NCI-H2029 treated with DMSO at 0.1 percent for 48 hours (cell line): ENCODE results near the gene ADAMTS14.

ENCODE experiments used
- DNase-seq: peaks from one replicate; lab custom pipeline; 2025; lab: John Stamatoyannopoulos, UW

The ADAMTS14 gene

DNA sequence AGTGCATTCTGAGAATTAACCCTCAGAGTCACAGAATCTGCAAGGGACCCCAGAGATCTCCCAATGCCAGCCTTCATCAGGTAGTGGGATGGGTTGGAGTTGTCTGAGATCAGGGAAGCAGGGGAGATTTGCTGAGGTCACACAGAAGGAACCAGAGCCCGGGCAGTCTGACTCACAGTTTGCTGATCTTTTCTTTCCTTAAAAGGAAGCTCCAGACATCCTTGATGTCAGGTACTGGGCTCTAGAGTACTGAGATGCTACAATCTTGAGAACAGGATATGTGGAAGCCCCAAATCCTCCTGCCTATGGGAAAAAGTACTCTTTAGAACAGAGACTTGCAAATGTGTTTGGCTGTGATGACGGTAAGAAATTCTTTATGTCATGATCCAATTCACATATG, 112.2 kb downstream of the ADAMTS14 start:
- DNase-seq = no peak

DNA sequence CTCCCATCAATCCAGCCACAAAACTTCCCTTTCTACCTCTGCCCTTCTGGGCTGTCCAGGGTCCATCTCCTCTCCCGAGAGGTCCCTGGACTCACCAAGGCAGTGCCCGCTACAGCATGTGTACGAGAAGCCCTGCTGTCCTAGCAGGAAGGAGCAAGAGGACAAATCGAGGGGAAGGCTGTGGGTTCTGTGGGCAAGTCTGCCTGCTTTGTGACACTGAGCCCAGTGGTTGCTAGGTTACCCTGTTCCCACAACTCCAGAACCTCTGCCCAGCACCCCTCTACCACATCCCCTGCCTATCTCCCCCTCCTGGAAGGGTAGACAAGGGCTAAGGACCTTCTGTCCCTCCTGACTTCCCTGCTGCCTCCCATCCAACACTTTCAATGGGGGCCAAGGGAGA, 112.9 kb downstream of the ADAMTS14 start, which contains the start of gene TBATA:
Gene TBATA (minus strand): TSS at position 188 of the 400 bp plus-strand sequence. CDS start 1,998 bp downstream, outside the sequence.
- no peak for DNase-seq

DNA sequence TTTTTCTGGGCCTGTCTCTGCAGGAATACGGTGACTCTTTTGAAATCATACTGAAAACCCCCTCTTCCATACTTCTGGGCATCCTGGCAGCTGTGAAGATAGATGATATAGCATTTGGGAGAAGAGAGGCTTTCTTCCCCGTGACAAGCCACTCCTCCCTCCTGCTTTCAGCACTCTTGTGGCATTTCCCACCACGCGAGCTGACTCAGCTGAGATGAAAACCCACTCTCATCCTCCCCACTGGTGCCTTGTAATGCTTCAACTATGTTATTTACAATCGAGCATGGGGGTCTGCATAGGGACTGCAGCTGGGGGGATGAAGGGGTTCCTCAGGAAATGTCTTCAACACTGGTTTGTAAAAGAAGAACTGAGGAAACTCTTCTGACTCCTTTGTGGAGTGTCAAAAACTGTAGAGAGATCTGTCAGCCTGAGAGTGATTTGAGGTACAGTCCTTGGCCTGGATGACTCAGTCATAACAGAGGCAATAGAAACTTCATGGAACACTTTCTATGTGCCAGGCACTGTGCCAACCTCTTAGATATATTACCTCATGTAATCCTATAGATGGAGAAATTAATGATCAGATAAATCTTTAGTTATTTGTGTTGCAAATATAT, 114.6 kb downstream of the ADAMTS14 start:
- DNase-seq = no peak

- no peak for DNase-seq
Measured at GRCh38 chr10:70791386-70792039, 119.2 kb downstream of the ADAMTS14 start.

GRCh38 chr10:70795613-70796012, 123.3 kb downstream of the ADAMTS14 start:
- DNase-seq = no peak

DNA sequence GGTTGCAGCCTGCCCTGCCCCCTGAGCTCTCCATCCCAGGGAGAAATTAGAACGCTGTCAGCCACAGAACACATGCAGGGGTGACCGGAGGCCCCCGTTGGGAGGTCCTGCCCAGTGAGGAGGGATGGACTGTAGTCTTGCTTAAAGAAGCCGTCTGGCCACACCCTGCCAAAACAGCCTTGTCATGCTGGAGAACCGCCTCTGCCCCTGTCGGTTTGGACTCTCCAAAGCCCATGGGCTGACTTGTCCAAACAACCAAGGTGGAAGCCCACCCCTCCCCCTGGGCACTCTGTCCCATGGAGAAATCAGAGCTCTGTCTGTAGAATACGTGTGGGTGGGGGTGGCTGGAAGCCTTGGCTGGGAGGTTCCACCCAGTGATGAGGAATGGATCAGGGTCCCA, 125.5 kb downstream of the ADAMTS14 start:
- DNase-seq = no peak

DNA sequence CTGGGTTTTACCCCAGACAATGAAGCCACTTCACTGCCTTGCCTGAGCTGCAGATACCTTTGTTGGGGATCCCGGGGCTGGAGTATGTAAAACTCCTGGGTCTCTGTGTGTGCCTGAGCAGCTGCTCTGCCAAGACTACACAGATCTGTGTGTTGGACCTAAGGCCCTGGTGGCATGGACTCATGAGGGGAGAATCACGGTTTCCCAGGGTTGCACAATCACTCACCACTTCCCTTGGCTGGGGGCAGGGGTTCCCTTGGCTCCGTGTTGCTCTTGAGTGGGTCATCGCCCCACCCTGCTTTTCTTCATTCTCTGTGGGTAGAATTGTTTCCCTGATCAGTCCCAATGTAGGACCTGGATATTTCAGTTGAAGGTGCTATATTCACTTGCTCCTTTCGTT, 126.8 kb downstream of the ADAMTS14 start:
- no peak for DNase-seq

DNA sequence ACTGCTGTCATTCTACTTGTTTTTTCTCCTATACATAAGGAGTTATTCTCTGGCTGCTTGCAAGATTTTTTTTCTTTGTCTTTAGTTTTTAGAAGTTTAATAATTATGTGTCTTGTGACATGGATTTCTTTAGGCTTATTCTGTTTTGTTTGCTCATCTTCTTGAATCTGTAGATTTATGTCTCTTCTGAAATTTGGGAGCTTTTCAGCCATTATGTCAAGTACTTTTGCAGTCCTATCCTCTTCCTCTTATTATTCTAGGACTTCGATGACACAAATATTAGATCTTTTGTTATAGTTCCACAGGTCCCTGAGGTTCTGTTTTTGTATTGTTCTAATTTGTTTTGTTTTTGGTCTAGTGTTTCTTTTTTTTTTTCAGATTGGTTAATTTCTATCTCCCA, 129.5 kb downstream of the ADAMTS14 start:
- DNase-seq = no peak

- peak; percentile 87 for DNase-seq
Measured at GRCh38 chr10:70803775-70804420, 131.6 kb downstream of the ADAMTS14 start.

DNA sequence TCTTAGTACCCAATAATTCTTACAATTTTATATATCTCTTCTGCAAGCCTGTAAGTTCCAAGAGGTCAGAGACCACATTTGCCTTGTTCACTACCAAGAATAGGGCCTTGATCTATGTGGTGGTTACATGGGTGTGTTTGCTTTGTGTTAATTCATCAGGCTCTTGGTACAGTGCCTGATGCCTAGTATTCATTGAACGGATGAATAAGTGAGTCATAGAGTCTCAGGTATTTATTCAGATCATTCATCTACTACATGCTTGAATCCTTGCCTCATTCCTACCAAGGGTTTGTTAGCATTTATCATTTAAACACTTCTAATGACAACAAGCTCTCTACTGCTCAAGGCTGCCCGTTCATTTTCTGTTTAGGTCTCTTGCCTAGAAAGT, 132.1 kb downstream of the ADAMTS14 start:
- peak; percentile 78 for DNase-seq

DNA sequence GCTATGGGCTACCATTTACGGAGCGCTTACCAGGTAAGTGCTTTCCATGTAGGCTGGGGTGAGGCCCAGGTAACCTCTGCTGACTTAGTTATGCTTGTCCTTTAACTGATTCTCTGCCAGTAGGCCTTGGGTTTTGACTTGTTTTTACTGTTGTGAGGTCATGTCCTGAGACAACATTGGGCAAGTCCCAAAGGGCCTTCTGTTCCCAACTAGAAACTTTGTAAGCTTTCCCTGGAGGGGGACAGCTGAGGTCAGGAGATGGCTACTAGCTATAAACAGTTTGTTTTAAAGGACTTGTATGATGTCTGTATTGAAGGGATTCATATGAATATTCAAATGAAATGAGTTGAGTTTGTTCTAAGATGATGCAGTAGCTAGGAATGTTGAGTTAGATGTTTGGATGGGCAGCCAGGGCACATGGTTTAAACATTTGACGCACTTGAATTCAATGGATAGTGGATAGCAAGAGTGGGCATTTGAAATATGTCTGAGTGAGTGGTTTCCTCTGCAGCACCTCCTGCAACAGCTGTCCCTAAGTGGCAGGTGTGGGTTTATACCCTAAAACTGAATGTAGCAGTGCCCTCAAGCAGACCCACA, 133.4 kb downstream of the ADAMTS14 start:
- DNase-seq = no peak

DNA sequence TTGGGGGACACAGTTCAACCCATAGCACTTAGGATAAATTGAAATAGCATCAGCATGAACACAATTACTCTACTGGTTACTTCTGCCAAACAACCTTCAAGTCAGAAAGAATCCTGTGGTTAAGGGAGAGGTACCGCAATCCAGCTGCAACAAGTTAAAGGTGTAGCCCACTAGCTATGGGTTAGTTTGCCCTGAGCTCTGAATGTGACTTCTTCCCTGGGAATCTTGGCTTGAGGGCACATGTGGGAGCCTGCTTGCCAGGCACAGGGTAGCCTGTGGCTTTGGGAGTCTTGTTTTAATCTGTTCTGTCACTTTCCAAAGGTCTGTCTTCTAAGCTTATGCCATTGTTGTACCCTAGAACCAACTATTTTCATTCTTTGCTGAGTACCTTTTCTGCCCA, 134.5 kb downstream of the ADAMTS14 start:
- no peak for DNase-seq

DNA sequence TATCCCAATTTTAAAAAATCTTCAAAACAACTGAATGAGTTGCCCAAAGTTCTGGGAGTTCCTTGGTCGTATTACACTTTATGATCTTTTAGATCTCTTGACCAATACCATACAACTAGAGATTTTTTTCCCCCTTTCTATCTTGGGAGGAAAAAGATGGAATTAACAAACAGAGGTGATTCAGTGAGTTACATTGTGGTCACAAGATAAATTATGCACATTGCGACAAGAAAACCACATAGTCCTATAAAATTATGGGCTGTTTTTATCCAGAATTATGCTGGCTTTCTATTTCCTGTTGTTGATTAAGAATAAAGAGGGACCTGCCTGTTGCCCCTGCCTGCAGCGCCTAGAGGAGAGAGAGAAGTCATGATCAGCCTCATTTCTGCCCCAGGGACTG, 135.2 kb downstream of the ADAMTS14 start:
- DNase-seq = no peak

DNA sequence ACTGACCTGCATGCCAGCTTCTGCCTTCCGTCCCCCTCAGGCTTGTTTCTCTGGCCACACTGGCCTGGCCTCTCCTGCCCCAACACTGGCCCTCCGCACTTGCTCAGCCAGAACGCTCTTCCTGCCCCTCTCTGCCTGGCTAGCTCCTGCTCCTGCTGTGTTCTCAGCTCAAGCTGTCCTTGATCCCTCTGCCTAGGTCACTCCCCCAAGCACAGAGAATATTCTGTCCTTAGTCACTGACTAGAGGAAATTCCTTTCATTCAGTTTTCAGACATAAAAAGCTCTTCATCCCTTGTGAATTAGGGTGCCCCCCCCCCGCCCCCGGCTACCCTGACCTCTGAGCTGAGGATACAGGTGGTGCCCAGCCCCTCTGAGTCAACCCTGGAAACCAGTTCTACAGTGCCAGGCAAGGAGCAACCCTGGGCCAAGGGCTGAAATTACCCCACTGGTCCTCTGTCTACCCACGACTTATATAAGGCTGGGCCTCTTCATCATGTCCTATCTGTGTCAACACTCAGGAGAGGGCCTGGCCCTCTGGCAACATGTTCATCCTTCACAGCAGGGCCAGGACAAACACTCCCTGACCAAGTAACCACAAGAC, 136.8 kb downstream of the ADAMTS14 start:
- no peak for DNase-seq

DNA sequence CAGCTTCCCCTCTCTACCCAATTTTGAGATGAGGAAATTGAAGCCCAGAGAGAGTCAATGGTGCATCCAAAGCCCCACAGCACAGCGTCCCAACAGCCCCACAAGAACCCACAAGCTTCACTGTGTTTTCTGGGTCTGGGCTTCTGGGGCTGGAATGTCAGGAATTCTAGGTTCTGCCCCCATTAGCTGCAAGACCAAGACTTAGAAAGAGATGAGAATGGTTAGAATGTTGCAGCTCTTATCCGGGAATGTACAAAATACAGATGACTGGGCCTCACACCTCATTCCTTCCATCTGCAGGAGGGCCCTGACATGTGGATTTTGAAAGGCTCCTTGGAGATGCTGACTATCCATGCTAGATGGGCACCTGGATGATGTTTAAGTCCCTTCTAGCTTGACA, 137.4 kb downstream of the ADAMTS14 start:
- no peak for DNase-seq

- DNase-seq = no peak
Measured at GRCh38 chr10:70810967-70811366, 138.7 kb downstream of the ADAMTS14 start.

DNA sequence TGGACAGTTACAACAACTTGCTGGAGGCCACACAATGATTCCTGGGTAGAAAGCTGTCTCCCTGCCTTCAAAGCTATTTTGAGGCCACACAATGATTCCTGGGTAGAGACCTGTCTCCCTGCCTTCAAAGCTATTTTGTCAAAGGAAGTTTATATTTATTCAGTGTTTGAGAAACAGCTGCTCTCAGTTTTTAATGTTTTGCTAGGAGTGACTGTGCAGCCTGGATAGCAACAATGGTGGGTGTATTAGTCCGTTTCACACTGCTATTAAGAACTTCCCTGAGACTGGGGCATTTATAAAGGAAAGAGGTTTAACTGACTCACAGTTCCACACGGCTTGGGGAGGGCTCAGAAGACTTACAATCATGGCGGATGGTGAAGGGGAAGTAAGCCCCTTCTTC, 139.6 kb downstream of the ADAMTS14 start:
- no peak for DNase-seq
